ENCODE results near the gene MYL3. TPM values are rescaled to one million over a fixed set of nuclear protein-coding genes. Genes with fewer than 3 reads are reported as not detected.

Gene MYL3
- total and polyA plus RNA-seq, 2 donors (not counting 1 experiment from before 2014, with no cell fraction given): not detected

GRCh38 chr3:46861605-46862368 is 1.5 kb downstream of the MYL3 start:
- Histone ChIP-seq H3K4me3 (ENCODE audit: control extremely low read depth in 1 of 5, extremely low read depth in 1 of 5, insufficient read depth in 1 of 5, low read depth in 2 of 5, low read length in 4 of 5) (no peak overlapping the region), H3K9me3 (ENCODE audit: control extremely low read depth in 1 of 3, control insufficient read depth in 2 of 3, insufficient read depth in 1 of 3, low read length in 2 of 3) (no peaks in the 10 kb centered on the region), H3K4me1 (ENCODE audit: control insufficient read depth in 2 of 2, insufficient read depth in 2 of 2, low read length in 2 of 2) (no peaks in the 10 kb centered on the region), H3K36me3 (replicated peaks in 1 of 2; ENCODE audit: control extremely low read depth in 1 of 2, control insufficient read depth in 1 of 2, extremely low read depth in 1 of 2, insufficient read depth in 2 of 2, low read length in 1 of 2) (no peaks in the 10 kb centered on the region), H2AFZ (ENCODE audit: insufficient read depth, low read depth, low read length, poor library complexity, severe bottlenecking) (no peak overlapping the region), H3K4me2 (replicated peaks; ENCODE audit: low read depth, low read length, poor library complexity, severe bottlenecking) (no peak overlapping the region), H3K27ac (ENCODE audit: low read length in 2 of 2) (no peak overlapping the region), H4K20me1 (ENCODE audit: control insufficient read depth, insufficient read depth, low read length, poor library complexity, severe bottlenecking) (no peaks in the 10 kb centered on the region), H3K79me2 (ENCODE audit: control insufficient read depth, insufficient read depth, low read length) (no peaks in the 10 kb centered on the region), H3K27me3 (replicated peaks in 1 of 4; ENCODE audit: control extremely low read depth in 1 of 4, control insufficient read depth in 3 of 4, insufficient read depth in 4 of 4, low read length in 3 of 4) (no peaks in the 10 kb centered on the region), H3K9ac (ENCODE audit: low read length) (no peak overlapping the region)
- ChIA-PET CTCF (interaction anchor here (1.4 to 2.2 kb wide), 2 partner anchors 48 to 462 kb away, joined by 3 to 7 read pairs; no protein-coding TSS in a partner anchor), POLR2A (no interaction called here)
- H3K27ac Mint-ChIP-seq: no peak overlapping the region
- ATAC-seq (ENCODE audit: low read depth): no peak
- H3K4me3 Mint-ChIP-seq: no peak overlapping the region
- 97% methylated on average over 8 of the region's 12 CpGs for WGBS (ENCODE audit: insufficient coverage)
- H3K9me3 Mint-ChIP-seq (ENCODE audit: insufficient read depth): no peaks in the 10 kb centered on the region
- peaks cover 12% of the 10 kb centered on the region for H3K27me3 Mint-ChIP-seq
- DNase-seq: no peak
- H3K4me1 Mint-ChIP-seq: no peaks in the 10 kb centered on the region
- no peak for TF ChIP-seq CTCF (IDR thresholded peaks at IDR 0.05)
- TF ChIP-seq EZH2 (IDR thresholded peaks at IDR 0.05; ENCODE audit: borderline replicate concordance, insufficient read depth, low read depth, low read length, poor library complexity, severe bottlenecking): no peak
- intact Hi-C loops (cut with micrococcal nuclease): no loop called here

- Histone ChIP-seq H4K20me1 (ENCODE audit: control insufficient read depth, insufficient read depth, low read length, poor library complexity, severe bottlenecking) (no peaks in the 10 kb centered on the region), H3K9ac (ENCODE audit: low read length) (no peak overlapping the region), H3K9me3 (ENCODE audit: control extremely low read depth in 1 of 3, control insufficient read depth in 2 of 3, insufficient read depth in 1 of 3, low read length in 2 of 3) (no peaks in the 10 kb centered on the region), H3K4me1 (ENCODE audit: control insufficient read depth in 2 of 2, insufficient read depth in 2 of 2, low read length in 2 of 2) (no peaks in the 10 kb centered on the region), H3K27me3 (replicated peaks in 1 of 4; ENCODE audit: control extremely low read depth in 1 of 4, control insufficient read depth in 3 of 4, insufficient read depth in 4 of 4, low read length in 3 of 4) (no peaks in the 10 kb centered on the region), H3K79me2 (ENCODE audit: control insufficient read depth, insufficient read depth, low read length) (no peaks in the 10 kb centered on the region), H3K4me2 (replicated peaks; ENCODE audit: low read depth, low read length, poor library complexity, severe bottlenecking) (no peak overlapping the region), H3K27ac (ENCODE audit: low read length in 2 of 2) (no peak overlapping the region), H3K36me3 (replicated peaks in 1 of 2; ENCODE audit: control extremely low read depth in 1 of 2, control insufficient read depth in 1 of 2, extremely low read depth in 1 of 2, insufficient read depth in 2 of 2, low read length in 1 of 2) (no peaks in the 10 kb centered on the region), H3K4me3 (ENCODE audit: control extremely low read depth in 1 of 5, extremely low read depth in 1 of 5, insufficient read depth in 1 of 5, low read depth in 2 of 5, low read length in 4 of 5) (no peak overlapping the region), H2AFZ (ENCODE audit: insufficient read depth, low read depth, low read length, poor library complexity, severe bottlenecking) (no peak overlapping the region)
- POLR2A ChIA-PET: no interaction called here
- CTCF ChIA-PET: interaction anchor here (2.2 kb wide), 1 partner anchor 49 kb away, joined by 7 read pairs; no protein-coding TSS in a partner anchor
- no peaks in the 10 kb centered on the region for H3K4me1 Mint-ChIP-seq
- 87% methylated on average over 8 of the region's 10 CpGs for WGBS (ENCODE audit: insufficient coverage)
- no peak for ATAC-seq (ENCODE audit: low read depth)
- intact Hi-C loops (cut with micrococcal nuclease): no loop called here
- no peak overlapping the region for H3K27ac Mint-ChIP-seq
- no peaks in the 10 kb centered on the region for H3K9me3 Mint-ChIP-seq (ENCODE audit: insufficient read depth)
- H3K27me3 Mint-ChIP-seq: peaks cover 15% of the 10 kb centered on the region
- no peak overlapping the region for H3K4me3 Mint-ChIP-seq
- DNase-seq: no peak
- TF ChIP-seq EZH2 (IDR thresholded peaks at IDR 0.05; ENCODE audit: borderline replicate concordance, insufficient read depth, low read depth, low read length, poor library complexity, severe bottlenecking) (no peak), CTCF (IDR thresholded peaks at IDR 0.05) (no peak)
Measured at GRCh38 chr3:46860810-46861604, 2.2 kb downstream of the MYL3 start.
